SU-DHL-6 (cell line): ENCODE results near the gene ZNF672.

Experiments
- H2AFZ ChIP-seq: fragments of 200-600 bp; sonication (generic); 2 replicates; pipeline ENCODE4 v1.6.1; 2014; ENCODE audit warnings: low read depth, mild to moderate bottlenecking, moderate library complexity, mixed read lengths, antibody characterized with exemption, low read length; ENCODE audit not compliant: severe bottlenecking
- H3F3A ChIP-seq: fragments of 200-600 bp; shearing (Covaris generic); 2 replicates; pipeline ENCODE4 v1.6.0; 2016; ENCODE audit warnings: antibody characterized with exemption, mild to moderate bottlenecking; ENCODE audit not compliant: insufficient read depth
- H3K27ac ChIP-seq: fragments of 200-600 bp; sonication (generic); 2 replicates; pipeline ENCODE4 v1.5.1; 2016; ENCODE audit warnings: low read depth, mild to moderate bottlenecking, low read length, moderate library complexity, mixed read lengths
- H3K27me3 ChIP-seq: fragments of 200-600 bp; sonication (generic), shearing (Covaris generic); 2 replicates; pipeline ENCODE4 v1.6.0; 2014; ENCODE audit warnings: mild to moderate bottlenecking, low read length
- H3K36me3 ChIP-seq: fragments of 200-600 bp; sonication (generic); 2 replicates; pipeline ENCODE4 v1.6.1; 2014; ENCODE audit warnings: mild to moderate bottlenecking, low read length, mixed read lengths
- H3K4me2 ChIP-seq: fragments of 300-600, 200-600 bp; shearing (Covaris generic), sonication (generic); 2 replicates; pipeline ENCODE4 v1.6.0; 2014; ENCODE audit warnings: low read length, low read depth, mild to moderate bottlenecking; ENCODE audit not compliant: poor library complexity, severe bottlenecking
- H3K4me3 ChIP-seq: fragments of 200-600 bp; sonication (generic); 2 replicates; pipeline ENCODE4 v1.5.1; 2014; ENCODE audit warnings: antibody characterized with exemption, low read length, mild to moderate bottlenecking, mixed read lengths; ENCODE audit not compliant: insufficient read depth, poor library complexity, severe bottlenecking
- H3K79me2 ChIP-seq: fragments of 200-600 bp; sonication (generic); 2 replicates; pipeline ENCODE4 v1.6.1; 2014; ENCODE audit warnings: mild to moderate bottlenecking, low read length, moderate library complexity; ENCODE audit not compliant: insufficient read depth
- H3K9ac ChIP-seq: fragments of 200-600 bp; sonication (generic); 2 replicates; pipeline ENCODE4 v1.7.0; 2014; ENCODE audit warnings: mild to moderate bottlenecking, low read length
- H3K9me2 ChIP-seq: fragments of 200-600 bp; sonication (generic); replicated peaks from 2 replicates; pipeline ENCODE4 v1.6.1; 2014; ENCODE audit warnings: low read length; ENCODE audit not compliant: insufficient read depth
- H3K9me3 ChIP-seq: fragments of 200-600 bp; sonication (generic); 2 replicates; pipeline ENCODE4 v1.6.1; 2014; ENCODE audit warnings: low read length, mixed read lengths; ENCODE audit not compliant: insufficient read depth
- H4K20me1 ChIP-seq: fragments of 200-600 bp; sonication (generic); 2 replicates; pipeline ENCODE4 v1.6.1; 2014; ENCODE audit warnings: low read depth, mild to moderate bottlenecking, antibody characterized with exemption, low read length, moderate library complexity, mixed read lengths
- CTCF ChIP-seq: fragments of 200-600 bp; sonication (generic); IDR thresholded peaks from one replicate; pipeline ENCODE4 v1.5.1; 2017; ENCODE audit warnings: antibody characterized with exemption, mild to moderate bottlenecking, low read length, moderate library complexity; ENCODE audit not compliant: insufficient read depth, poor library complexity, severe bottlenecking
- EZH2phosphoT487 ChIP-seq: fragments of 200-600 bp; sonication (generic), shearing (Covaris generic); conservative IDR thresholded peaks from 2 replicates; pipeline ENCODE4 v1.6.1; 2018; ENCODE audit warnings: mild to moderate bottlenecking, antibody characterized with exemption, low read length, moderate library complexity, mixed read lengths

Gene ZNF672

GRCh38 chr1:248814351-248814750, 23.7 kb upstream of the ZNF672 start:
- no peak overlapping the region for H3K27ac ChIP-seq
- H3K27me3 ChIP-seq: no peaks in the 10 kb centered on the region
- no peaks in the 10 kb centered on the region for H3F3A ChIP-seq
- TF ChIP-seq CTCF (no peak), EZH2phosphoT487 (no peak)
- no peak overlapping the region for H3K4me2 ChIP-seq
- H2AFZ ChIP-seq: no peak overlapping the region
- no peak overlapping the region for H3K9ac ChIP-seq
- no peaks in the 10 kb centered on the region for H3K36me3 ChIP-seq
- H3K79me2 ChIP-seq: no peaks in the 10 kb centered on the region
- no peaks in the 10 kb centered on the region for H3K9me3 ChIP-seq
- H4K20me1 ChIP-seq: no peaks in the 10 kb centered on the region
- H3K9me2 ChIP-seq: no peaks in the 10 kb centered on the region
- no peak overlapping the region for H3K4me3 ChIP-seq

- no peaks in the 10 kb centered on the region for H3K36me3 ChIP-seq
- no peaks in the 10 kb centered on the region for H3K9me3 ChIP-seq
- H3K9me2 ChIP-seq: no peaks in the 10 kb centered on the region
- no peaks in the 10 kb centered on the region for H3F3A ChIP-seq
- H3K27me3 ChIP-seq: no peaks in the 10 kb centered on the region
- no peaks in the 10 kb centered on the region for H4K20me1 ChIP-seq
- peaks cover 7% of the 10 kb centered on the region; the same call in 1 of the 2 replicates for H3K79me2 ChIP-seq
- TF ChIP-seq CTCF (no peak), EZH2phosphoT487 (no peak)
- H3K4me2 ChIP-seq: no peak overlapping the region
- no peak overlapping the region for H2AFZ ChIP-seq
- H3K4me3 ChIP-seq: no peak overlapping the region
- no peak overlapping the region for H3K27ac ChIP-seq
- H3K9ac ChIP-seq: no peak overlapping the region
These were observed 22.5 kb upstream of the ZNF672 start for GRCh38 chr1:248815407-248816034.

DNA sequence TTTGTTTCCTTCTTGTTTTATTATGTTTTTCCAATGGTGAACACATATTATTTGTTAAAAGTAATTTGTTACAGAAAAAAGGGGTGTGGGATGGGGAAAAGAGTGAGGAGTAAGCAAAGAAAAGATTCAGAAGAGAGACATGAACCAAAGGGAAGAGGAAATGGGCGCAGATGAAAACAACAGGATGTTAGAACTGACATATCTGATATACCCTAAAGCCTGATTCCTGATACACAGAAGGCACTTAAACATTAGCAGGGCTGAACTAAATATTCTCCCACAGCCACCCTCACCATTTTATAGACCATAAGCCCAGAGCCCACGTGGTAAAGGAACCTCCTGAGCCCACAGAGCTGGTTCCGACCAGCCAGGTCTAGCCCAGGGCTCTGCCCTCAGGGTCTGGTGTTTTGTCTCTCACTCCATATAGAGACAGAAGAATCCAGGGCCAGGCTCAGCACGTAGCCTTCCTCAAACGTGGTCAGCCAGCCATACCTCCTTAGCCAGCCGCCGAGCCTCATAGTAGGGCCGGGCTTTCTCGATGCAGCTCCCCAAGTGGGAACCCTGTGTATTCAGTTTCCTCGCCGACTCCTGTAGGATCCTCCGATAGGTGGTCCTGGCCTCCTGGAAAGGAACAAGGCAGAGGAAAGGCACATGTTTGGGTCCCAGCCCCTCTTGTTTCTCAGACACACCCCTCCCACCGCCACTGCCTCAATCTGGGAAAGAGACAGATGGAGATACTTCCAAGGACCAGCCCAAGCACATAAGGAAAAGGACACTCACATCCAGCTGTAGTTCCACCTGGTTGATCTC, 21.8 kb upstream of the ZNF672 start:
- Histone ChIP-seq H3K9me3 (no peaks in the 10 kb centered on the region), H3K9ac (no peak overlapping the region), H3K9me2 (no peaks in the 10 kb centered on the region), H3K79me2 (peaks cover 13% of the 10 kb centered on the region; the same call in 1 of the 2 replicates), H3F3A (no peaks in the 10 kb centered on the region), H2AFZ (no peak overlapping the region), H4K20me1 (no peaks in the 10 kb centered on the region), H3K4me2 (no peak overlapping the region), H3K27ac (no peak overlapping the region), H3K4me3 (no peak overlapping the region), H3K27me3 (no peaks in the 10 kb centered on the region), H3K36me3 (no peaks in the 10 kb centered on the region)
- TF ChIP-seq CTCF (no peak), EZH2phosphoT487 (no peak)
